NB4 (cell line): ENCODE data around the gene SEMA5A.

ENCODE experiments used
- MYC ChIP-seq: IDR thresholded peaks from 2 replicates; pipeline ENCODE4 v1.6.1; 2011; ENCODE audit warnings: low read depth, low read length
- POLR2A ChIP-seq: IDR thresholded peaks from 2 replicates; pipeline ENCODE4 v1.6.1; 2011; ENCODE audit warnings: mild to moderate bottlenecking; ENCODE audit not compliant: insufficient read length; ENCODE audit errors: extremely low read depth
- TF ChIP-seq, protein P1 (sequence below): IDR thresholded peaks from one replicate; pipeline ENCODE4 v1.5.1; 2012; ENCODE audit warnings: low read depth, low read length
- TF ChIP-seq, protein P2 (sequence below): IDR thresholded peaks from 2 replicates; pipeline ENCODE4 v1.6.1; 2011; ENCODE audit warnings: low read depth, low read length

- TF ChIP-seq, protein P1, sequence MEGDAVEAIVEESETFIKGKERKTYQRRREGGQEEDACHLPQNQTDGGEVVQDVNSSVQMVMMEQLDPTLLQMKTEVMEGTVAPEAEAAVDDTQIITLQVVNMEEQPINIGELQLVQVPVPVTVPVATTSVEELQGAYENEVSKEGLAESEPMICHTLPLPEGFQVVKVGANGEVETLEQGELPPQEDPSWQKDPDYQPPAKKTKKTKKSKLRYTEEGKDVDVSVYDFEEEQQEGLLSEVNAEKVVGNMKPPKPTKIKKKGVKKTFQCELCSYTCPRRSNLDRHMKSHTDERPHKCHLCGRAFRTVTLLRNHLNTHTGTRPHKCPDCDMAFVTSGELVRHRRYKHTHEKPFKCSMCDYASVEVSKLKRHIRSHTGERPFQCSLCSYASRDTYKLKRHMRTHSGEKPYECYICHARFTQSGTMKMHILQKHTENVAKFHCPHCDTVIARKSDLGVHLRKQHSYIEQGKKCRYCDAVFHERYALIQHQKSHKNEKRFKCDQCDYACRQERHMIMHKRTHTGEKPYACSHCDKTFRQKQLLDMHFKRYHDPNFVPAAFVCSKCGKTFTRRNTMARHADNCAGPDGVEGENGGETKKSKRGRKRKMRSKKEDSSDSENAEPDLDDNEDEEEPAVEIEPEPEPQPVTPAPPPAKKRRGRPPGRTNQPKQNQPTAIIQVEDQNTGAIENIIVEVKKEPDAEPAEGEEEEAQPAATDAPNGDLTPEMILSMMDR, result no peak
- TF ChIP-seq POLR2A (no peak), MYC (no peak)
- TF ChIP-seq, protein P2, sequence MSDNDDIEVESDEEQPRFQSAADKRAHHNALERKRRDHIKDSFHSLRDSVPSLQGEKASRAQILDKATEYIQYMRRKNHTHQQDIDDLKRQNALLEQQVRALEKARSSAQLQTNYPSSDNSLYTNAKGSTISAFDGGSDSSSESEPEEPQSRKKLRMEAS, result no peak
Observed at GRCh38 chr5:9564752-9565151, 18.9 kb upstream of the SEMA5A start.
